ENCODE data around the gene HIC1.

Gene HIC1

DNA sequence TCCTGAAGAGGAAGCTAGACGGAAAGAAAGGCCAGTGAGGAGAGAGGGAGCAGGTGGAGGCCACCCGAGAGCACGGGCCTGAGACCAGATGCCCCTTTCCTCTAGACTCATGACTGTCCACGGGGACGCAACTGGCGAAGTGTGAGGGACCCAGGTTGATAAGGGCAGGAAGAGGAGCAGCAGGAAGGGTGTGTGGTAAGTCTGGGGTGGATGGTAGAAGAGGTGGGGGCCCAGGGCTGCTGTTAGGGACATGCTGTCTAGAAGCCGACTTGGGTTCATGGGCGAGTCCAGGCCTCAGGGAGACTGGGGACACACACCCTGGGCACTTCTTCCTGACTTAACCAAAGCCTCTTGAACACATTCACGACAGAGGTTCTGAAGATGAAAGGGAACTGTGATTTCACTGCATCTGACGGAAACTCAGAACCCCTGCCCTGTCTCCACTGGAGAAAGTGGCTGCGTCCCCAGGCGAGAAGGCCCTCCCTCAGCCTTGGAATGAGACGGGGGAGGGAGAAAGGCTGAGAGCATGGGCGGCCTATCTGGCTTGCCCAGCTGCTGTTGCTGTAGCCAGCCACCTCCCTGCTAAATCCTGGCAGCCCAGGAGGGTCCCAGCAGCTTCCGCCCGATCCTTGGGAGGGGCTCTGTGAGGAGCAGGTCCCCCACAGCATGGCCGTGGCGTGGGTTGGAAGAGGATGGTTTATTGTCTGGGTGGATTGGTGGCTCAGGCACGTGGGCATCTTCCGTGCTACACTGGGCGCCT lies 6.0 kb downstream of the HIC1 start:
- DNase-seq (ENCODE audit: low spot score) = no peak
- TF ChIP-seq, protein P1, sequence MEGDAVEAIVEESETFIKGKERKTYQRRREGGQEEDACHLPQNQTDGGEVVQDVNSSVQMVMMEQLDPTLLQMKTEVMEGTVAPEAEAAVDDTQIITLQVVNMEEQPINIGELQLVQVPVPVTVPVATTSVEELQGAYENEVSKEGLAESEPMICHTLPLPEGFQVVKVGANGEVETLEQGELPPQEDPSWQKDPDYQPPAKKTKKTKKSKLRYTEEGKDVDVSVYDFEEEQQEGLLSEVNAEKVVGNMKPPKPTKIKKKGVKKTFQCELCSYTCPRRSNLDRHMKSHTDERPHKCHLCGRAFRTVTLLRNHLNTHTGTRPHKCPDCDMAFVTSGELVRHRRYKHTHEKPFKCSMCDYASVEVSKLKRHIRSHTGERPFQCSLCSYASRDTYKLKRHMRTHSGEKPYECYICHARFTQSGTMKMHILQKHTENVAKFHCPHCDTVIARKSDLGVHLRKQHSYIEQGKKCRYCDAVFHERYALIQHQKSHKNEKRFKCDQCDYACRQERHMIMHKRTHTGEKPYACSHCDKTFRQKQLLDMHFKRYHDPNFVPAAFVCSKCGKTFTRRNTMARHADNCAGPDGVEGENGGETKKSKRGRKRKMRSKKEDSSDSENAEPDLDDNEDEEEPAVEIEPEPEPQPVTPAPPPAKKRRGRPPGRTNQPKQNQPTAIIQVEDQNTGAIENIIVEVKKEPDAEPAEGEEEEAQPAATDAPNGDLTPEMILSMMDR (IDR thresholded peaks at IDR 0.05; ENCODE audit: extremely low read depth, missing control alignments) = no peak

DNA sequence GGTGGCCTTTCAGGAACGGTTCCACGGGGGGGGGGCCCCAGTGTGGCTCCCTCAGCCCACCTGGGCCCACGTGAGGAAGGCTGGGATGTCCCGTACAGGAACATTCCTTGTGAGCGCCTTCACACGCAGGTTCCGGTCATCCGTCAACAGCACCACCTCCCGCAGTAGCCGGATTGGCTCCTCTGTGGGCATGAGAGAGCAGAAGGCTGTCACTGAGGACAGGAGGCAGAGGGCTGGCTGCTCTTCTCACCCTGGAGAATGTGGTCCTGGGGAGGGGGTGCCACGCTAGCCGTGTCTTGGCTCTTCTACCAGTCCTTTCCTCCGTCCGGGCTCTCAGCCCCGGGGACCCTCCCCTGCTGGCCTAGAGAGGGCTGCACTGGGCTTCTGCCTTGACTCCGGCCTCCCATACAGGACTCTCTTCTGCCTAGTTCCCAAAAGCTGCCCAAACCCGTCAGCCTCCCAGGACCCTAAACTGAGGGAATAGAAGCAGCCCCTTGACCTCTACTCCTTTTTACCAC lies 6.6 kb downstream of the HIC1 start:
- no peak for DNase-seq (ENCODE audit: low spot score)
- TF ChIP-seq, protein P1 (IDR thresholded peaks at IDR 0.05; ENCODE audit: extremely low read depth, missing control alignments) = no peak

DNA sequence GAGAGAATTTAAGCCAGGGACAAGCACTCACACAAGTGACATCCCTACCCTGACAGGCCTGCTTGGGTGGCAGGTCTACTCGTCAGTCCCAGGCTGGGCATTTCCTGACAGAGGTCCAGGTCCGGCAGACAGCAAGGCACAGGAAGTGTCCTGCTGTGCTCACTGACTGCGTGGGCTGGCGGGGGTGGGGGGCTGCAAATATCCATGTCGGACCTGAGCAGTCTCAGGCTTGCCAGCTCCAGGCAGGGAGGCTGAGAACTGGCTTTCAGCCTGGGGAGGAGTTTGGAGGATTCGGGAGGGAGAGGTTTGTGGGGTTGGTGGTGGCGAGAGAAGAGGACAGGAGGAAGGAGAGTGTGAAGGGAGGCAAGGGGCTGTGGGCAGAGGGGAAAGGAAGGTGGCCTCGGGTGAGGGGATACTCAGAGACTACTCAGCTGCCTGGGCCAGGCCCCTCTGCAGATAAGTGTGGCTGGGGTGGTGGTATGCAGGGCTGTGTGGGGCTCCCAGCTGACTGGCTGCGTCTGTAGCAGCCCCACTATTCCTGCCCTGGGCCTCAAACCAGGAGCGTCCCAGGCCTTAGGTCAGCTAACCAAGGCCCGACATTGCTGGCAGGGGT lies 7.8 kb downstream of the HIC1 start:
- TF ChIP-seq, protein P1 (IDR thresholded peaks at IDR 0.05; ENCODE audit: extremely low read depth, missing control alignments) = no peak
- no peak for DNase-seq (ENCODE audit: low spot score)

DNA sequence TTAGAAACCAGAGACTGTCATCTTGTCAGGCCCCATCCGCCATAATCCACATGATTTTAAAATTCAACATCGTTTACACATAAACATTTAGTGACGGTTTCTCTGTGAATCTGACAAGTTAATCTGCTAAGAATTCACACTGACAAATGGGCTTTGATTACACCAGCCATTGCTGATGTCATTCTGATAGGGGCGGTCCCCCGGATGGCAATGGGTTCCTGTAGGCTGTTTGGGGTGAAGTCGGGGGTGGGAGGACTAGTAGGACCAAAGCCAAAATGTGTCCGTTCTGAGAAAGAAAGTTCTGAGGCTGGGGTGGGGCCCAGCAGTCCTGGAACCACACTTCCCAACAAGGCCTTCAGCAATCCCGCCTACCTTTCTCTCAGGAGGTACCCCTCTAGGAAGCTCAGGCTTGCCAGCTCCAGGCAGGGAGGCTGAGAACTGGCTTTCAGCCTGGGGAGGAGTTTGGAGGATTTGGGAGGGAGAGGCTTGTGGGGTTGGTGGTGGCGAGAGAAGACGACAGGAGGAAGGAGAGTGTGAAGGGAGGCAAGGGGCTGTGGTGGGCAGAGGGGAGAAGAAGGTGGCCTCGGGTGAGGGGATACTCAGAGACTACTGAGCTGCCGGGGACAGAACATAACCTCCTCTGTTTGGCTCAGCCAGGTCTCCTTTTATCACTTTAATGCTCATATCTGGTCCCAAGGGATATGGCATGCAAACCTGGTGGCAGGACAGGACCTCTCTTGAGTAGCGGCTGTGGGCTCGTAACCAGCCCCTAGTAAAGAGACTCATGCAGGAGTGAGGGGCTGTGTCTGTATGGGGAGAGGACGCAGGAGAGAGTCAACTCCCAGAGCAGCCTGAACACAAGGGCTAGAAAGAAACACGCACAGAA lies 8.6 kb downstream of the HIC1 start:
- DNase-seq (ENCODE audit: low spot score) = no peak
- TF ChIP-seq, protein P1 (IDR thresholded peaks at IDR 0.05; ENCODE audit: extremely low read depth, missing control alignments) = no peak

DNA sequence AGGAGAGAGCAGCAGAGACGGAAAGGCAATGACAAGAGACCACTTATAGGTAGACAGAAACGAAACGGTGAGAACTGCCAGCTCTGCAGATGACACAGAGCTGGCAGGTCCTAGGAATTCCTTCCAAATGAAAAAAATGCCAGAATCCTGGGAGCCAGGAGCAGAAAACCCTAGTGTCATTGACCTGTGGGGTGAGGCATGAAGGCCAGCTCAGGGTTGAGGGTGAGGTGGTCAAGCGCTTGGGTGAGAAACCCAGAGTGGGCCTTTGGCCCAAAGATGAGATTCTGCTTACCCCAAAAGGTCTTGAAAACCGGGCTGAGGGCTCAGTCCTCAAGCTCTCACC lies 9.2 kb downstream of the HIC1 start:
- TF ChIP-seq, protein P1 (IDR thresholded peaks at IDR 0.05; ENCODE audit: extremely low read depth, missing control alignments) = no peak
- DNase-seq (ENCODE audit: low spot score) = no peak

DNA sequence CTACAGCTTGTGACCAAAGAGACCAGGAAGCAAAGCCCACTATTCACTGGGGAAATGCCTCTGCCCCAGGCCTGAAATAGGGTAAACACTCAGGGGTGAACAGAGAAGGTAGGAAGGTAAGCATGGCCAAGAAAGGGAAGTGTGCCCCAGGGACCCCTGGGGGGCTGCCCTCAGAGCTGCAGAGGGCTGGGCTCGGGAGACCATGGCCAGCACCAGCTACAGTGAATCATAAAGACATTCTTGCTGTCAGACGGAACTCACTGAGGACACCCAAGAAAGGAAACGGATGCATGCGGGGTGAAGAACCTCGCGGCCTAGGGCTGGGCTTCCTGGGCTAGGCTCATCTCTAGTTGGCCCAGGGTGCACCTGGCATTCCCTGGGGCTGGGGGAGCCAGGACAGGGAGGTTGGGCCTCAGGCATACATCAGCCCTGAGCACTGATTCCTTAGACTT lies 9.6 kb downstream of the HIC1 start:
- no peak for DNase-seq (ENCODE audit: low spot score)
- TF ChIP-seq, protein P1 (IDR thresholded peaks at IDR 0.05; ENCODE audit: extremely low read depth, missing control alignments) = no peak

Measured in GM20000 (cell line).